NCI-H1092 treated with DMSO at 0.1 percent for 48 hours (cell line): ENCODE data around the gene EFNA4.
"Not testable (repeated sequence)": the region's sequence is repeated elsewhere in the genome, so short reads cannot be mapped to it uniquely, and the experiment has no call there.

Experiments used
- DNase-seq: peaks from one replicate; lab custom pipeline; 2025; lab: John Stamatoyannopoulos, UW

The EFNA4 gene

DNA sequence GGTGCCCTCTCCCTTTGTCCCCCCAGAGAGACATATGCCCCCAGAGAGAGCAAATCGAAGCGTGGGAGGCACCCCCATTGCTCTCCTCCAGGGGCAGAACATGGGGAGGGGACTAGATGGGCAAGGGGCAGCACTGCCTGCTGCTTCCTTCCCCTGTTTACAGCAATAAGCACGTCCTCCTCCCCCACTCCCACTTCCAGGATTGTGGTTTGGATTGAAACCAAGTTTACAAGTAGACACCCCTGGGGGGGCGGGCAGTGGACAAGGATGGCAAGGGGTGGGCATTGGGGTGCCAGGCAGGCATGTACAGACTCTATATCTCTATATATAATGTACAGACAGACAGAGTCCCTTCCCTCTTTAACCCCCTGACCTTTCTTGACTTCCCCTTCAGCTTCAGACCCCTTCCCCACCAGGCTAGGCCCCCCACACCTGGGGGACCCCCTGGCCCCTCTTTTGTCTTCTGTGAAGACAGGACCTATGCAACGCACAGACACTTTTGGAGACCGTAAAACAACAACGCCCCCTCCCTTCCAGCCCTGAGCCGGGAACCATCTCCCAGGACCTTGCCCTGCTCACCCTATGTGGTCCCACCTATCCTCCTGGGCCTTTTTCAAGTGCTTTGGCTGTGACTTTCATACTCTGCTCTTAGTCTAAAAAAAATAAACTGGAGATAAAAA is 23.5 kb downstream of the EFNA4 start:
- no peak for DNase-seq

DNA sequence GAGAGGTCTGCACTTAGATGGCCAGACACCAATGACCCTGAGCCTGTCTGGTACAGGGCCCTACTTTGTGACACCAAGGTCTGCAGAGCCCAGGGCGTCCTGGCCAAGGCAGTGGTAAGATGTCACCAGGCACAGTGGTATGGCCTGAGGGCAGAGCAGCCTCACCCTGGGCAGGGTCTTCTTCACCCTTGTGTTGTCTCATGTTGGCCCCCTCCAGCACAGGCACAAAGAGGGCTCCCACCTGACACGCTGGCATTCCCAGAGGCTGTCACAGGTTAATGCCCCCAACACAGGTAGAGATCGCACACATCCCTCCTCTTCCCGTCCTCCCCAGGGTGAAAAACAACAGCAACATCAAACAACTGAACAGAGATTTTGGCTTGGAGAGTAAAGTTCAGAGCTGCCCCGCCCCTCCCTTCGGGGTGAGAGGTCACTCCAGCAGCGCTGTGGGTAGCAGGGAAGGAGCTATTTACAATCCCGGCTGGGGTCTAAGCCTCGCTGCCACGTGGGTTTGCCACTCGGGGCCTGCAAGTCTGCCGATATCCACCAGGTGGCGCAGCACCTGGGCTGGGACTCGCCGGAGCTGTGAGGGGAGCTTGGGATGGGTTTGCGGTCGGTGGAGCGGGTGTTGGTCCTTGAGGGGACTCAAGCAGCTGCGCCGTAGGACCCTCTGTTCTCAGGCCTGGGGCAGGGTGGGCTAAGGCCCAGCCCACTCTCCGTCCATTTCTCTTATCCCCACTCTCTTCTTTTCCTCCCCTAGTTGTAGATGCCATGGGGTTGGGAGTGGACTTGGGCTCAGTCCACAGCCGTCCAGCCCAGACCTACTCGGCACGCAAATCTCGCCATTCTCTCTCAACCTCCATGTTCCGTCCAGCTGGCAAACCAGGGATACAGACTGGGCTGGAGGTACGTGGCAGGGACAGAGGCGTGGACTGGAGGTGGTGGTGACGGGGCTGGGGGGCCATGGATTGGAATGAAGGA is 27.8 kb downstream of the EFNA4 start:
- peak; percentile 71 for DNase-seq

DNA sequence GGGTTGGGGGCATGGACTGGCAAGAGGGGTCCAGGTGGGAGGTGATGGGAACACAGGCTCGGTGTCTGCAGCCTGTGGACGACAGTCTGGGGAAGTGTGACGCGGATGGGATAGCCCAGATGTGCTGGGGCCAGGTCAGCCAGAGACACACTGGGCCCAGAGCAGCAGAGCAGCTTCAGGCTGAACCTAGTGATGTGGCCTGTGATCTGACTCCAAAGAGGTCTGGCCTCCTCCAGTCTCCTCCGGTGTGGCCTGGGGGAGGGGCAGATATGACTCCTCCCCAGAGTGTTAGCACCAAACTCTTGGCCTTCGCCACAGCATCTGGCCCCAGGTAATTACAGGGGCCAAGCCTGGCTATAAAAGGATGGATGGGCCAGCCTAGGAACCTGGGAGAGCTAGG is 28.6 kb downstream of the EFNA4 start:
- no peak for DNase-seq

DNA sequence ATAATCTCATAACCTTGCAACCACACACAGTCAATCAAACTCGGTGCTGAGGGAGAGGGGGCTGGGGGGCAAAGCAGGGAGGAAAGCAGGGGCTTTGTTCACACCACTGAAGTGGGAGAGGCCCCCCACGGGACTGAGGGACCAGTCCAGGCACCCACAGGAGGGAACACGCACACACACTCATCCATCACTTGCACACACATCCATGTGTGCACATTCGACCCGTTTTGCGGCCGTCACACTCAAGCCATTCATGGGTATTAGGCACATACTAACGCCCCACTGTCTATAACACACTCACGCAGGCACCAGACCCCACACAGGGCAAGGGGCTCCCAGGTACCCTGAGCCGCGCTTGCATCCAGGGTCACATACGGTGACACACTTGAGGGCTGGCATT is 29.1 kb downstream of the EFNA4 start:
- DNase-seq = no peak

DNA sequence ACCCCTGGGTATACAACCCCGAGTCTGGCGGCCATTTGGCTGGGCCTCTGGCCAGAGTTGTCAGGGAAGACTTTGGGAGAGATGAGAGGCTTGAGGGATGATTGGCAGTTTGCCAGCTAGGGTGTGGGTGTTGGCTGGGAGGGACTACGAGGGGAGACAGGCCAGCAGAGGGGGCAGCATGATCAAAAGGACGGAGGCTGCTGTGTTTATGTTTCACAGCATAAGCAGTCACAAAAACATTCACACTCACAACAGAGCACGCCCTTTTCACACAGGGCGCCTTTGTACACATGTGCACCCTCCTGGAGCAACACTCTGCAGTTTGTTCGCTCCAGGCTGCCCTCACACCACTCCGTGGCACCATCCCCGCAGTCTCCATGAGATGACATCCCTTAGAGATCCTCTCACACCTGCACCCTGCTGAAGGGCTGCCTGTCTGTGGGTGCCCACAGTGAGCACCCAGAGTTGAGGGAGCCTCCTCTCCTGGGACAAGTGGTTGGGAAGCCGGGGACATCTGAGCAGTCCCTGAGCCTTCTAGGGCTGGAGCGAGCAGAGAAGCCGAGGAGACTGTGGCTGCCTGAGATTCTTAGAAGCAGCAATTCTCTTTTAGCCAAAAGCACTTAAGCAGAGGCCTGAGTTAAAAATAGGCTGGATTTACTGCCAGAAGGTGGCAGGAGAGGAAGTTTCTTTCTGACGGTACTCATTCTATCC is 30.5 kb downstream of the EFNA4 start:
- peak; percentile 92 for DNase-seq

DNA sequence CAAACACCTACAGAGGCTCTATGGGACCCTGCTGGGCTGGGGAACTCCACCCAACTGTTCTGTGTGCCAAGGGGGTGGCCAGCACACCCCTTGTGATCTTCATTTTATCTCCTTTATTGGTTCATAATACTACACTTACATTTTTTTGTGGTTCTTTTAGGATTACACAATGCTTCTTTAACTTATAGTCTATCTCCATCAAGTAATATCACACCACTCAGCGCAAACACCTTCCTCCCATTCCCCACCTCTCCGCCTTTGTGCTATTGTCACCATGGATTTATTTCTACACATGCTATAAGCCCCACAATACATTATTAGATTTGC is 31.0 kb downstream of the EFNA4 start:
- no peak for DNase-seq

DNA sequence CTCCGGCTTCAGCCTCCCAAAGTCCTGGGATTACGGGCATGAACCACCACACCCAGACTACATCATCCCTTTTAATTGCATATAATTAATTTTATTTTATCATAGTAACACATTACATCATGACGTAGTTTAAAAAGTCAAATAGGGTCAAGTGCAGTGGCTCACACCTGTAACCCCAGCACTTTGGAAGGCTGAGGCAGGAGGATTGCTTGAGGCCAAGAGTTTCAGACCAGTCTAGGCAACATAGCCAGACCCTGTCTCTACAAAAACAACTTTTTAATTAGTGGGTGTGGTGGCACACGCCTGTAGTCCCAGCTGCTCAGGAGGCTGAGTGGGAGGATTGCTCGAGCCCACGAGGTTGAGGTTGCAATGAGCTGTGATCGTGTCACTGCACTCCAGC is 35.8 kb downstream of the EFNA4 start:
- DNase-seq = no peak

- DNase-seq = no peak
These were observed 39.8 kb downstream of the EFNA4 start for GRCh38 chr1:155103325-155103724.

GRCh38 chr1:155104605-155105534 is 41.3 kb downstream of the EFNA4 start:
- no peak for DNase-seq

- no peak for DNase-seq
These were observed 42.1 kb downstream of the EFNA4 start for GRCh38 chr1:155105604-155106011.

DNA sequence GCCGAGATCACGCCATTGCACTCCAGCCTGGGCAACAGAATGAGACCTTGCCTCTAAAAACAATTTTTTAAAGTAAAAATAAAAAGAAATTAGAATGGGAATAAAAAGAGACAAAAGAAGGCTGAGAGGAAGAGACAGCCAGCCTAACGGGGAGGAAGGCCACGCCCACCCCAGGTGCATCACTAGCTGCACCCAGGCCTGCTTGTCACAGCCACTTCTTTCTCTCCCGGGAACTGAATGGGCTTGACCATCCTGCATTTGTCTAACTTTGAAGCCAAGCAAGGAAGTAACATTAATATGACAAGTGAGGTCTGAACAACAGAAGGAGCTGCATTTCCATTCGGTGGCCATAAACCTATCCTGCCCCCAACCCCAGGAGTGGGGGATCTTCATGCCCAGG is 43.3 kb downstream of the EFNA4 start:
- DNase-seq = no peak

DNA sequence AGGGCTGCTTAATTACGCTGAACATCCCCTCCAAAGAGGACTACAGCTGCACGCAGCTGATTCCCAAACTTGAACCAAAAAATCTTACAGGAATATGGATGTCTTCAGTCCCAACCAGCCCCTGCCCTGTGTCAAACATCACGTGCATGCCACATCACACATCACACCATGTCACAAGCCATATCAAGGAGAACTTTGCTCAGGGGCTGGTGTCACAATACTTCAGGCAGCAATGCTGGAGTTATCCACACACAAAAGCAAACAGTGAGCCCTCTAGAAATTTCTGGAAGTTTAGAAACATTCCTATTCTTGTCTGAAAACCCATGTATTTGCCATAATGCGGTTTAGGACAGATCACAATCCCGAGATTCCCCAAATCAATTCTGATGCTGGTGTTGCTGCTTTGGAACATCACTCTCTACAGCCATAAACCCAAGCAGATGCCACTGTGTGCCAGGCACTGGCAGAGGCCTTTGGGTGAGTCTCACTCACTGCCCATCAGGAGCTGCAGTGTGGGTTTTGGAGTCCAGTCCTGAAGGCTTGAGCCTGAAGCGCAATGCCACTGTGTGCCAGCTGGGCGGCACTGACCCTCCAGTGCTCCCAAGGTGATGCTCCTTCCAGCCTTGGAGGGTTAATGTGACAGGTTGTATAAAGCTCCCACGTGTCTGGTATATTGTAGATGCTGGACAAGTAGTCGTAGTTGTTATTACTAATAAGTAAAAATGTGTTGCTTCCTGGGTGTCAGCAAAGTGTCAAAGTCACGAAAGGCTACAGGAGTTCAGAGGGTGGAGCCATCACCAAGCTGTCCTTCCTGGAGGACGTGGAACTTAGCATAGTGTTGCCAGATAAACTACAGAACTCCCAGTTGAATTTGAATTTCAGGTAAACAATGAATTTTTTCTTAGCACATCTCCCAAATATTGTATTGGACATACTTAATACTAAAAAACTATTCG is 44.0 kb downstream of the EFNA4 start:
- DNase-seq = no peak

GRCh38 chr1:155108296-155108695 is 44.8 kb downstream of the EFNA4 start:
- DNase-seq = no peak

GRCh38 chr1:155110381-155110780 is 46.8 kb downstream of the EFNA4 start:
- DNase-seq = no peak

GRCh38 chr1:155110826-155111225 is 47.3 kb downstream of the EFNA4 start:
- DNase-seq = no peak

GRCh38 chr1:155113450-155113980 is 50.0 kb downstream of the EFNA4 start:
- DNase-seq = no peak

DNA sequence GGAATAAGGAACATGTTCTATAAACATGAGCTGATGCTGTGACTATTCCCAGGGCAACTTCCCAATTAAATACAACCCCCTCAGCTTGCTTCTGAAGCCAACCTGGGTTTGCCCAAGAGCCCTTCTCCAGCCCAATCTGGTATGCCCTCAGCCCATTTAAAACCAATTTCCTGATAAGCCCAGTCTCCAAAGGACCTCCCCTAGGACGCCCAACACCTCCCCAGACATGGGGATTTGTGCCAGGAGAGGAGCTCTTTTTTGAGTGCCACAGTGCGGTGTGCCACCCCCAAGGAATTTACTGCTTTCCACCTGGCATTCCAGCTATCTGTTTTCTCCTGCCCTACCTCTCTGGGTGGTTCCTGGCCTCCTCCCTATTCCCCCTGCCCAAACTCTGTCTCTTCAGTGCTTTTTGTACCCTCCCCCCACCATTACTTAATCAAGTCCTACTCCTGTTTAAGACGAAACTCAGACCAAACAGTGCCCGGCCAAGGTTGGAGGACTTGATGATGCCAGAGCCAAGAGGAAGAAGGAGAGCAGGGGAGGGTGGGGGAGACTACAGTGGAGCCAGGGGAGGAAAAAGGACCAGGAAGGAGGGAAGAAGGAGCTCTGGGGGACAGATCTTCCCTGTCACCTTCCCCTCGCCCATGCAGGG is 52.7 kb downstream of the EFNA4 start:
- no peak for DNase-seq

DNA sequence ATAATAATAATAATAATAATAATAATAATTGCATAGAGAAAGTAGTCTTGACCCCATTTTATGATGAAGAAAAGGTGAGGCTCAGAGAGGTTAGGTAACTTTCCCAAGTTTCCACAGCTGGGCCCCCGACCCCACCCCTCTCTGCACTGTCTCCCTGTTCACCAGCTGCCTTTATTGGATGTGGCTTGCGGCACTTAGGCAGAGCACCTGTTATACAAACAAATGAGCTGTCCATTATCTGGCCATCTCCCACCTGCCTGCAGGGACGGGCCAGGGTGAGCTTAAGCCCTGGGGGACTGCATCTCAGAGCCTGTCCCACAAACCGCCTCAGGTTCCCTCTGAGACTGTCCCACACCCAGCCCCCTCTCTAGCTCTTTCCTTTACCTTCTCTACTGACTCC is 54.1 kb downstream of the EFNA4 start:
- no peak for DNase-seq

DNA sequence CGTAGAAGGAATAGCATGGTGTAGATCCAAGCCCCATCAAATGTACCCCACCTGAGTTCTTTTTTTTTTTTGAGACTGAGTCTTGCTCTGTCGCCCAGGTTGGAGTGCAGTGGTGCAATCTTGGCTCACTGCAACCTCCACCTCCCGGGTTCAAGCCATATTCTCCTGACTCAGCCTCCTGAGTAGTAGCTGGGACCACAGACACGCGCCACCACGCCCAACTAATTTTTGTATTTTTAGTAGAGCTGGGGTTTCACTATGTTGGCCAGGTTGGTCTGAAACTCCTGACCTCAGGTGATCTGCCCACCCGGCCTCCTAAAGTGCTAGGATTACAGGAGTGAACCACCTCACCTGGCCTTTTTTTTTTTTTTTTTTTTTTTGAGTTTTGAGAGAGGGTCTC is 54.5 kb downstream of the EFNA4 start:
- DNase-seq = not testable (repeated sequence)
